Vagina (tissue), 2 donors: ENCODE measurements around the gene ZNF784. TPM values are rescaled to one million over a fixed set of nuclear protein-coding genes. Genes with fewer than 3 reads are reported as not detected.

Experiments
- DNase-seq, 2 donors: peaks; one replicate each; pipeline ENCODE4 v3.0.0-alpha.2; 2017; ENCODE audit errors: extremely low spot score in 2 of 2
- H3K27ac ChIP-seq: fragments of 200-600 bp; sonication (generic); one replicate; pipeline ENCODE4 v1.5.1; 2019
- H3K27me3 ChIP-seq: fragments of 200-600 bp; sonication (generic); one replicate; pipeline ENCODE4 v1.5.1; 2019
- H3K36me3 ChIP-seq, 2 donors: fragments of 200-600 bp; sonication (generic); one replicate each; pipeline ENCODE4 v1.5.1; 2017 to 2019
- H3K4me1 ChIP-seq: fragments of 200-600 bp; sonication (generic); one replicate; pipeline ENCODE4 v1.5.1; 2019
- H3K4me3 ChIP-seq, 2 donors: fragments of 200-600 bp; sonication (generic); 1 replicate in 1 of 2; 2 replicates in 1 of 2; pipeline ENCODE4 v1.5.1; 2016 to 2019
- H3K9me3 ChIP-seq: fragments of 200-600 bp; sonication (generic); one replicate; pipeline ENCODE4 v1.5.1; 2019
- POLR2A ChIP-seq, 2 donors: fragments of 450-650 bp; IDR thresholded peaks; one replicate each; pipeline ENCODE4 v1.6.1; 2017; ENCODE audit warnings: antibody characterized with exemption in 2 of 2, mild to moderate bottlenecking in 2 of 2, moderate library complexity in 2 of 2
- POLR2AphosphoS5 ChIP-seq, 2 donors: sonication (generic); formaldehyde crosslinking; IDR thresholded peaks; one replicate each; pipeline ENCODE4 v1.9.0; 2017; ENCODE audit warnings: antibody characterized with exemption in 2 of 2, mild to moderate bottlenecking in 2 of 2, low read depth in 1 of 2; ENCODE audit not compliant: insufficient read depth in 1 of 2
- intact Hi-C: fragments of 100-400 bp; cut with DNase I; formaldehyde crosslinking; loops from one replicate; pipeline ENCODE4 v1.15.1; 2023
- total RNA-seq: library from RNA; depleted of rRNA; stranded (reverse); fragments of >200 nt; gene quantifications from one replicate; pipeline ENCODE4 v1.2.3, GENCODE V29; 2016
- TF ChIP-seq, protein P1 (sequence below), 3 experiments: fragments of 450-650 bp in 2 of 3; fragments of 200-600 bp in 1 of 3; sonication (generic) in 1 of 3; IDR thresholded peaks; one replicate each; pipeline ENCODE4 v1.5.1; 2017 to 2019; ENCODE audit warnings: antibody characterized with exemption in 3 of 3, mild to moderate bottlenecking in 2 of 3, moderate library complexity in 2 of 3

Gene ZNF784
- total RNA-seq, 1 donor from 2014 or later: 5.2 TPM

DNA sequence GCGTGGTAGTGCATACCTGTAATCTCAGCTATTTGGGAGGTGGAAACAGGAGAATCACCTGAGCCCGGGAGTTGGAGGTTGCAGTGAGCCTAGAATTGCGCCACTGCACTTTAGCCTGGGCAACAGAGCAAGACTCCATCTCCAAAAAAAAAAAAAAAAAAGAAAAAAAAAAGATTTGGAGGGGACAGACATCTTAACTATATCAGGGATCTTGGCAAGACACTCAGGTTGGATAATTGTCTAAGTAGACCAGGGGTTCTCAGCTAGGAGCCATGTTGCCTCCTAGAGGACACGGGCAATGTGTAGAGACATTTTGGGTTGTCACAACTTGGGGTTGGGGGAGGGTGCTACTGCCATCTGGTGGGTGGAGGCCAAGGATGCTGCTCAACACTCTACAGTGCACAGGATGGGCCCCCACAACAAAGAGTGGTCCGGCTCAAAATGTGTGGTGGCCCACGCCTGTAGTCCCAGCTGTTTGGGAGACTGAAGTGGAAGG lies 14.5 kb upstream of the ZNF784 start:
- no peak for DNase-seq
- Histone ChIP-seq H3K27me3 (no peaks in the 10 kb centered on the region), H3K4me1 (peaks cover 74% of the 10 kb centered on the region), H3K9me3 (no peaks in the 10 kb centered on the region), H3K4me3 (no peak overlapping the region), H3K27ac (no peak overlapping the region), H3K36me3 (no peaks in the 10 kb centered on the region)
- TF ChIP-seq, protein P1, sequence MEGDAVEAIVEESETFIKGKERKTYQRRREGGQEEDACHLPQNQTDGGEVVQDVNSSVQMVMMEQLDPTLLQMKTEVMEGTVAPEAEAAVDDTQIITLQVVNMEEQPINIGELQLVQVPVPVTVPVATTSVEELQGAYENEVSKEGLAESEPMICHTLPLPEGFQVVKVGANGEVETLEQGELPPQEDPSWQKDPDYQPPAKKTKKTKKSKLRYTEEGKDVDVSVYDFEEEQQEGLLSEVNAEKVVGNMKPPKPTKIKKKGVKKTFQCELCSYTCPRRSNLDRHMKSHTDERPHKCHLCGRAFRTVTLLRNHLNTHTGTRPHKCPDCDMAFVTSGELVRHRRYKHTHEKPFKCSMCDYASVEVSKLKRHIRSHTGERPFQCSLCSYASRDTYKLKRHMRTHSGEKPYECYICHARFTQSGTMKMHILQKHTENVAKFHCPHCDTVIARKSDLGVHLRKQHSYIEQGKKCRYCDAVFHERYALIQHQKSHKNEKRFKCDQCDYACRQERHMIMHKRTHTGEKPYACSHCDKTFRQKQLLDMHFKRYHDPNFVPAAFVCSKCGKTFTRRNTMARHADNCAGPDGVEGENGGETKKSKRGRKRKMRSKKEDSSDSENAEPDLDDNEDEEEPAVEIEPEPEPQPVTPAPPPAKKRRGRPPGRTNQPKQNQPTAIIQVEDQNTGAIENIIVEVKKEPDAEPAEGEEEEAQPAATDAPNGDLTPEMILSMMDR (IDR thresholded peaks at IDR 0.05): no peak
- no peak for TF ChIP-seq POLR2A (IDR thresholded peaks at IDR 0.05)
- TF ChIP-seq POLR2AphosphoS5 (IDR thresholded peaks at IDR 0.05; ENCODE audit: insufficient read depth in 1 of 2, low read depth in 1 of 2): no peak
- intact Hi-C loops: no loop called here

DNA sequence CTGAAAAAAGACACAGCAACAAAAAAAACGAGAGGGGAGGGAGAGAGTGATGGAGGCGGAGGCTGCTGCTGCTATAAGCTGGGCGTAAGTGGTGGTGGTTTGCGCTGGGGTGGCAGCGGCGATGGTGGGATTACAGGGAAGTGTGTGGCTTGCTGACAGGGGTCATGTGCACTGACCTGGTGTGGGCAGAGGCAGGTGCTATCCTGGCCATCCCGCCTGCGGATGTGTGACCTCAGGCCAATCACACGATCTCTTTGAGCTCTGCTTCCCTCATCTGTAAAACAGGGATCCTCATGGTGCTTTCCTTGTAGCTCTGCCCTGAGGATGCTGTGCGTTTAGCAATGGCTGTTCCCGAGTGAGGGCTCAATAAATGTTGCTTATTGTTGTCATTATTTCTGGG lies 13.2 kb upstream of the ZNF784 start:
- no peak overlapping the region for H3K27ac ChIP-seq
- H3K9me3 ChIP-seq: no peaks in the 10 kb centered on the region
- intact Hi-C loops: no loop called here
- H3K4me1 ChIP-seq: peaks cover 65% of the 10 kb centered on the region
- DNase-seq: no peak
- no peak for TF ChIP-seq POLR2AphosphoS5 (IDR thresholded peaks at IDR 0.05; ENCODE audit: insufficient read depth in 1 of 2, low read depth in 1 of 2)
- no peak for TF ChIP-seq POLR2A (IDR thresholded peaks at IDR 0.05)
- TF ChIP-seq, protein P1 (IDR thresholded peaks at IDR 0.05): no peak
- no peak overlapping the region for H3K4me3 ChIP-seq
- H3K27me3 ChIP-seq: no peaks in the 10 kb centered on the region
- H3K36me3 ChIP-seq: no peaks in the 10 kb centered on the region

DNA sequence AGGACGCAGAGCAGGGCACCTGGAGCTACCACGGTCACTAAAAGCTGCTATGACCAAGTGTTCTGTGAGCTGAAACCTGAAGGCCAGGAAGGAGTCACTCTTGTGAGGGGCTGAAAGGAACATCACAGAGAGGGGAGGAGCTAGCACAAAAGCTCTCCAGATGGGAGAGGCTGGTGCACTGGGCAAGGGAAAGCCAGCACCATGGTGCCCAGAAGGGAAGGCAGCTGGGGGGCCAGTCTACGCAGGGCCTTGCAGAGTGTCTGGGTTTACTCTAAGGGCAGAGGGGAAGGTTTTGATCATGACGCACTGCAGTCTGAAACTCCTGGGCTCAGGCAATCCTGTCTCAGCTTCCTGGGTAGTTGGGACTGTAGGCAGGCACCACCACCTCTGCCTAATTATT lies 12.4 kb upstream of the ZNF784 start:
- H3K4me1 ChIP-seq: peaks cover 57% of the 10 kb centered on the region

DNA sequence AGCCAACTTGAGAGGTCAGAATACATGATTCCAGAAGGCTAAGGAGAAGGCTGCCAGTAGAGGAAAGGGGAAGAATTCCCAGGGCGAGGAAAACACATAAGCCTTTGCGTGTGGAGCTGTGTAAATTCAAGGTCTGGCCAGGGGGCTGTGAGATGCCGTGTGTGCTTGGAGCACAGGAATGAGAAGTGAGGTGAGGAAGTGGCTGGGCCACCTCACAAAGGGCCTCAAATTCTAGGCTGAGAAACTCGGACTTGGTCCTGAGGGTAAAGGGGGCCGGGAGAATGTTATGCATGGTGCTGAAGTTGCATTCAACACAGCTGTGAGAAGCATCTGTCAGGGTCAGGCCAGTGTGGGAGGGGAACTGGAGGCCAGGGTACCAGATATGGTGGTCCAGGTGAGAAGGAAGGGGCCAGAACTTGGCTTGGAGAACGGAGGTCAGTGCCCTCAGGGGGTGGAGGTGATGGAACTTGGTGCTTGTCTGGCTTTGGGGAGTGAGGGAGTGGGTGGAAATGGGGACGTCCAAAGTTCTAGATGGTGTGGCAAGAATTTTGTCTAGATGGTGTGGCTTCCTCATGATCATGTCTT lies 11.6 kb upstream of the ZNF784 start:
- TF ChIP-seq, protein P1 (IDR thresholded peaks at IDR 0.05): no peak
- no peak for TF ChIP-seq POLR2A (IDR thresholded peaks at IDR 0.05)
- no peak for TF ChIP-seq POLR2AphosphoS5 (IDR thresholded peaks at IDR 0.05; ENCODE audit: insufficient read depth in 1 of 2, low read depth in 1 of 2)
- Histone ChIP-seq H3K36me3 (no peaks in the 10 kb centered on the region), H3K27ac (peak overlapping the region; percentile 98), H3K9me3 (no peaks in the 10 kb centered on the region), H3K27me3 (no peaks in the 10 kb centered on the region), H3K4me1 (peaks cover 53% of the 10 kb centered on the region), H3K4me3 (peak overlapping the region; percentile 91 to 99)
- no peak for DNase-seq
- intact Hi-C loops: no loop called here

More for the DNA sequence above, 12.4 kb upstream of the ZNF784 start:
- intact Hi-C loops: no loop called here
- Histone ChIP-seq H3K9me3 (no peaks in the 10 kb centered on the region), H3K27ac (no peak overlapping the region), H3K27me3 (no peaks in the 10 kb centered on the region), H3K36me3 (no peaks in the 10 kb centered on the region), H3K4me3 (no peak overlapping the region)
- no peak for DNase-seq
- TF ChIP-seq, protein P1 (IDR thresholded peaks at IDR 0.05): no peak
- no peak for TF ChIP-seq POLR2A (IDR thresholded peaks at IDR 0.05)
- TF ChIP-seq POLR2AphosphoS5 (IDR thresholded peaks at IDR 0.05; ENCODE audit: insufficient read depth in 1 of 2, low read depth in 1 of 2): no peak

DNA sequence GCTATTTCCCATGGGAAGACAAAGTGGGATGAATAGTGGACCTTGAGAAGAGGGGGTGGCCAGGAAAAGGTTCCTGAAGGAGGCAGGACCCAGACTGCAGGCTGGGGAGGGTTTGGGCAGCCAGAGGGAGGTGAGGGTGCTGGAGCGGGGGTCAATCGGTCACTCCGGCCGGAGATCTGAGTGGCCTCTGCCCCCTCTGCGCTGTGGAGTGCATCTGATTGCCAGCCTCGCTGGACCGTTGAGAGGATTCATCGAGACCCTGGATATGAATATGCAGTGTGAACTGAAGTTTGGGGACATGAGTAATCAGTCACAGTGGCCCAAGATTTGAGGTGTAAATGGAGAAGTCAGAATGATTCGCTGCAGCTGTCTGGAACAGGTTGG lies 11.0 kb upstream of the ZNF784 start:
- TF ChIP-seq, protein P1 (IDR thresholded peaks at IDR 0.05): no peak
- TF ChIP-seq POLR2AphosphoS5 (IDR thresholded peaks at IDR 0.05; ENCODE audit: insufficient read depth in 1 of 2, low read depth in 1 of 2) (no peak), POLR2A (IDR thresholded peaks at IDR 0.05) (no peak)
- H3K27me3 ChIP-seq: no peaks in the 10 kb centered on the region
- H3K27ac ChIP-seq: peak overlapping the region; percentile 98
- intact Hi-C loops: no loop called here
- H3K36me3 ChIP-seq: no peaks in the 10 kb centered on the region
- H3K9me3 ChIP-seq: no peaks in the 10 kb centered on the region
- DNase-seq: no peak
- peak overlapping the region; percentile 91 to 99 for H3K4me3 ChIP-seq
- H3K4me1 ChIP-seq: peaks cover 48% of the 10 kb centered on the region
